WTC11 (cell line): ENCODE measurements around the gene ATP2B3.

Source experiments
- GTF2I ChIP-seq: fragments of 250-450 bp; sonication (Bioruptor Pico); conservative IDR thresholded peaks from 2 replicates; pipeline ENCODE4 v1.4.0; 2021; ENCODE audit warnings: mild to moderate bottlenecking
- JUN ChIP-seq: sonication (generic); formaldehyde crosslinking; IDR thresholded peaks from 2 replicates; pipeline ENCODE4 v1.8.0; 2023; ENCODE audit warnings: mild to moderate bottlenecking, missing genetic modification reagents
- TF ChIP-seq, protein P1 (sequence below): fragments of 200-600 bp; IDR thresholded peaks from 2 replicates; pipeline ENCODE4 v1.8.0; 2022; ENCODE audit warnings: antibody characterized with exemption
- TF ChIP-seq, protein P2 (sequence below): sonication (generic); formaldehyde crosslinking; IDR thresholded peaks from 2 replicates; pipeline ENCODE4 v1.8.0; 2022; ENCODE audit warnings: mild to moderate bottlenecking, missing genetic modification reagents

DNA sequence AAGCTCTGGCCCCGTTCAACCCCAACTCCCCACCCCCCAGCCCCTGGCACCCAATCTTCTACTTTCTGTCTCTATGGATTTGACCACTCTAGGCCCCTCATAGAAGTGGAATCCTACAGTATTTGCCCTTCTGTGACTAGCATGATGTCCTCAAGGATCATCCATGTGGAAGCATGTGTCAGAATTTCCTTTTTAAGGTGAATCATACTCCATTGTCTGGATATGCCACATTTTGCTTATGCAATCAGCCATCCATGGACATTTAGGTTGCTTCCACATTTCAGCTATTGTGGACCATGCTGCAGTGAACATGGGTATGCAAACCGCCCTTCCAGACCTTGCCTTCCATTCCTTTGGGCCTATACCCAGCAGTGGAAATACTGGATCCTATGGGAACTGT is 66.0 kb downstream of the ATP2B3 start:
- TF ChIP-seq GTF2I (no peak), JUN (CRISPR knock-in tag) (no peak)
- TF ChIP-seq, protein P1, sequence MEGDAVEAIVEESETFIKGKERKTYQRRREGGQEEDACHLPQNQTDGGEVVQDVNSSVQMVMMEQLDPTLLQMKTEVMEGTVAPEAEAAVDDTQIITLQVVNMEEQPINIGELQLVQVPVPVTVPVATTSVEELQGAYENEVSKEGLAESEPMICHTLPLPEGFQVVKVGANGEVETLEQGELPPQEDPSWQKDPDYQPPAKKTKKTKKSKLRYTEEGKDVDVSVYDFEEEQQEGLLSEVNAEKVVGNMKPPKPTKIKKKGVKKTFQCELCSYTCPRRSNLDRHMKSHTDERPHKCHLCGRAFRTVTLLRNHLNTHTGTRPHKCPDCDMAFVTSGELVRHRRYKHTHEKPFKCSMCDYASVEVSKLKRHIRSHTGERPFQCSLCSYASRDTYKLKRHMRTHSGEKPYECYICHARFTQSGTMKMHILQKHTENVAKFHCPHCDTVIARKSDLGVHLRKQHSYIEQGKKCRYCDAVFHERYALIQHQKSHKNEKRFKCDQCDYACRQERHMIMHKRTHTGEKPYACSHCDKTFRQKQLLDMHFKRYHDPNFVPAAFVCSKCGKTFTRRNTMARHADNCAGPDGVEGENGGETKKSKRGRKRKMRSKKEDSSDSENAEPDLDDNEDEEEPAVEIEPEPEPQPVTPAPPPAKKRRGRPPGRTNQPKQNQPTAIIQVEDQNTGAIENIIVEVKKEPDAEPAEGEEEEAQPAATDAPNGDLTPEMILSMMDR: no peak
- TF ChIP-seq, protein P2, sequence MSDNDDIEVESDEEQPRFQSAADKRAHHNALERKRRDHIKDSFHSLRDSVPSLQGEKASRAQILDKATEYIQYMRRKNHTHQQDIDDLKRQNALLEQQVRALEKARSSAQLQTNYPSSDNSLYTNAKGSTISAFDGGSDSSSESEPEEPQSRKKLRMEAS (CRISPR knock-in tag): no peak
